WTC11 (cell line): Measurements from ENCODE around the gene KCNN4.

Source experiments
- ATF1 ChIP-seq: sonication (generic); formaldehyde crosslinking; IDR thresholded peaks from 2 replicates; pipeline ENCODE4 v1.8.1; 2023; ENCODE audit warnings: mild to moderate bottlenecking, moderate library complexity, missing genetic modification reagents
- CTCF ChIP-seq: fragments of 200-600 bp; IDR thresholded peaks from 2 replicates; pipeline ENCODE4 v1.8.0; 2022; ENCODE audit warnings: antibody characterized with exemption
- NFE2L1 ChIP-seq: sonication (generic); formaldehyde crosslinking; IDR thresholded peaks from 2 replicates; pipeline ENCODE4 v1.8.1; 2023; ENCODE audit warnings: missing genetic modification reagents
- NFYB ChIP-seq: sonication (generic); formaldehyde crosslinking; conservative IDR thresholded peaks from 2 replicates; pipeline ENCODE4 v1.8.0; 2022; ENCODE audit warnings: low read depth, missing genetic modification reagents
- SP1 ChIP-seq: sonication (generic); formaldehyde crosslinking; conservative IDR thresholded peaks from 2 replicates; pipeline ENCODE4 v1.8.1; 2022; ENCODE audit warnings: missing genetic modification reagents
- TEAD4 ChIP-seq: sonication (generic); formaldehyde crosslinking; IDR thresholded peaks from 2 replicates; pipeline ENCODE4 v1.8.0; 2022; ENCODE audit warnings: mild to moderate bottlenecking, missing genetic modification reagents
- ZBTB21 ChIP-seq: sonication (generic); formaldehyde crosslinking; IDR thresholded peaks from 2 replicates; pipeline ENCODE4 v1.8.1; 2023; ENCODE audit warnings: mild to moderate bottlenecking, missing genetic modification reagents, borderline replicate concordance

GRCh38 chr19:43748205-43748594 is 32.6 kb downstream of the KCNN4 start:
- no peak for TF ChIP-seq CTCF
- TF ChIP-seq SP1 (CRISPR knock-in tag), result no peak
- TF ChIP-seq NFYB (CRISPR knock-in tag), result no peak
- no peak for TF ChIP-seq NFE2L1 (CRISPR knock-in tag)
- no peak for TF ChIP-seq ATF1 (CRISPR knock-in tag)
- no peak for TF ChIP-seq ZBTB21 (CRISPR knock-in tag)
- TF ChIP-seq TEAD4 (CRISPR knock-in tag), result no peak
